Renal cortex interstitium (tissue), 11 donors: ENCODE results near the gene HSPE1. TPM values are rescaled to one million over a fixed set of nuclear protein-coding genes. Genes with fewer than 3 reads are reported as not detected.
"Not testable (repeated sequence)": the region's sequence is repeated elsewhere in the genome, so short reads cannot be mapped to it uniquely, and the experiment has no call there.

ENCODE experiments used
- DNase-seq, 11 donors: peaks; one replicate each; pipeline ENCODE4 v3.0.0-alpha.2; 2013; ENCODE audit warnings: low read depth in 9 of 11, low spot score in 4 of 11; ENCODE audit errors: extremely low read depth in 1 of 11
- polyA plus RNA-seq, 3 donors: library from polyadenylated mRNA; unstranded; fragments of 120-200 nt; gene quantifications; one replicate each; pipeline ENCODE4 v1.2.1, GENCODE V29; 2013; ENCODE audit not compliant: insufficient read length in 3 of 3

HSPE1 gene
- polyA plus RNA-seq, 3 donors: 214 to 298 (median 286) TPM

GRCh38 chr2:197480165-197481036, 19.8 kb upstream of the HSPE1 start:
- no peak for DNase-seq

DNA sequence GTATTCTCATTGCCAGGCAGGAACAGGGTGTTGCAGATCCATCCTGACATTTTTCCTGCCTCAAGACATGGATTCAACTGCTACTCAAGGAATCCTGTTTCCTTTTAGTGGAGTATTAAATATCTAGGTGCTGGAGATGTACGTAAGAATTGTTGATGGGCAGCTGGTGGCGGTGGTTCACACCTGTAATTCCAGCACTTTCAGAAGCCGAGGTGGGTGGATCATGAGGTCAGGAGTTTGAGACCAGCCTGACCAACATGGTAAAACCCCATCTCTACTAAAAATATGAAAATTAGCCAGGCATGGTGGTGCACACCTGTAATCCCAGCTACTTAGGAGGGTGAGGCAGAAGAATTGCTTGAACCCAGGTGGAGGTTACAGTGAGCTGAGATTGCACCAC, 15.9 kb upstream of the HSPE1 start:
- not testable (repeated sequence) for DNase-seq

DNA sequence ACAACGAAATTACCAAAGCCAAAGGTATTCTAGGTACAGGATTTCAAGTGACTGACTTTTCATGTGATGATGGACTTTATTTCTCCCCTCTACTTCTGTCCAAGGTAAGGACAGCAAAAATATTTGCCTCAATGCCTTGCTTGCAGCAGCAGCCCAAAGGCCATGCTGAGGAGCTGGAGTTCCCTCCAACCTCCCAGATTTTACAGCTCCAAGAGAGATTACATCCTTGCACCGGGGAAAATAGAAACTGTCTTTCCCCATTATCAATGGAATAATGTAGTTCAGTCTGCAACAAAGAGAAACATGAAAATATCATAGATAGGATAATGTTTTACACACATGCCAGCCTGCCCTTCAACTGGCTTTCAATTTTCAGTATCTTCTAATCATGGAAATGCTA, 14.0 kb upstream of the HSPE1 start:
- no peak for DNase-seq

DNA sequence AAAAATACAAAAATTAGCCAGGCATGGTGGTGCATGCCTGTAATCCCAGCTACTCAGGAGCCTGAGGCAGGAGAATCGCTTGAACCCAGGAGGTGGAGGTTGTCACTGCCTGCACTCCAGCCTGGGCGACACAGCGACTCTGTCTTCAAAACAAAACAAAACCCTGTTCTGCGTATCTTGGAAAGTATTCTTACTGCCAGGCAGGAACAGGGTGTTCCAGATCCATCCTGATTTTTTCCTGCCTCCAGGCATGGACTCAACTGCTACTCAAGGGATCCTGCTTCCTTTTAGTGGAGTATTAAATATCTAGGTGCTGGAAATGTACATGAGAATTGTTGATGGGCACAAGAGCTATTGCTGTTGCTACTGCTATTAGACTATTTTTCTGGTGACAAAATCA, 12.8 kb upstream of the HSPE1 start:
- no peak for DNase-seq

DNA sequence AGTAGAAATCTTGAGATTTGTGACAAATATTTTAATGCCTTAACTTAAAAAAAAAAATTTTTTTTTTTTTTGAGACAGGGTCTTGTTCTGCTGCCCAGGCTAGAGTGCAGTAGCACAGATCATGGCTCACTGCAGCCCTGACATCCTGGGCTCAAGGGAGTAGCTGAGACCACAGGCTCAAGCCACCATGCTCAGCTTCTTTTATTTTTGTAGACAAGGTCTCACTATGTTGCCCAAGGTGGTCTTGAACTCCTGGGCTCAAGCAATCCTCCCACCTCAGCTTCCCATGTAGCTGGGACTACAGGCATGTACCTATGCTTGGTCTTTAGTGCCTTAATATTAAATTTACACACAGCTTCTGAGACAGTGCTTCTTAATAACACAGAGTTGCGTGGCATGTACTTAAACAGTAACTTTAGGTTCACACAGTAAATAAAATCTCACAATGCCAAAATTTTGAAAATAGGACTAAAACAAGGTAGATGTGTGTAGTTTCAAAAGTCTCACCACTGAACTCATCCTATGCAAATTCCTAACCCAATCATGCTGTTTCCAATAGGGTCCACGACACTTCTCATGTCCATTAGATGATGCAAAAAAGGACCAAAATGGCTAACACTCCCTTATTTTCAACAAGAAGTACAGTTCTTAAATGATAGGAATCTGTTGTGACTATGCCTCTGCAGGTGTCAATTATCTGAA, 4.6 kb upstream of the HSPE1 start:
- no peak for DNase-seq

- no peak for DNase-seq
Measured at GRCh38 chr2:197496695-197497094, 3.5 kb upstream of the HSPE1 start.

GRCh38 chr2:197497326-197497725, 2.9 kb upstream of the HSPE1 start:
- DNase-seq: no peak

DNA sequence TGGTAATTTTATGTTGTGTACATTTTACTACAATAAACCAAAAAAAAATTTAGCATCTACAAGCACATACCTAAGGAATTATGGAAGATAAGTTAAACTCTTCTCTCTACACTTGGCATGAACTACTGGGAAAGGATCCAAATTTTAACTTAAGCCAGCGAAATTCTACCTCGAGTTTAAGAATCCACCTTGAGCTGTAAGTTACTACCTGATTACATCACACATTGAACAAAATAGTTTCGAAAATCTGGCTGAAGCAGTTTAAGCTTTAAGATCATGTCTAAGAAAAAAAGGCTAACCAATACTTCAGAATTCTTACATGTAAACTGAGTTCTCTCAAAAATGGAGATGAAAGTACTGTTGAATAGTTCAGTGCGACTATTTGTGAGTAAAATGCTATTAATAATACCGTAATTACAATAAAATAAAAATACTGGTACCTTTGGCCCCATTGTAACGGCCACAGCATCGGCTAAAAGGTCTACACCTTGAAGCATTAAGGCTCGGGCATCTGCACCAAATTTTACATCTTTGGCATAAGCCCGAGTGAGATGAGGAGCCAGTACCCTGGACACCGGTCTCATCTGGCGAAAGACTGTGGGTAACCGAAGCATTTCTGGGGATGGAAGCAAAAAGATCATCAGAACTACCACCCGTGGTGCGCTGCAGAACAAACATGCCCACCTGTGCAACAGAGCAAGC, 1.8 kb upstream of the HSPE1 start:
- DNase-seq: no peak

GRCh38 chr2:197498937-197499593, 1.1 kb upstream of the HSPE1 start:
- DNase-seq: peak in 9 of 11 donors; percentile 41 to 79 (median 61)

DNA sequence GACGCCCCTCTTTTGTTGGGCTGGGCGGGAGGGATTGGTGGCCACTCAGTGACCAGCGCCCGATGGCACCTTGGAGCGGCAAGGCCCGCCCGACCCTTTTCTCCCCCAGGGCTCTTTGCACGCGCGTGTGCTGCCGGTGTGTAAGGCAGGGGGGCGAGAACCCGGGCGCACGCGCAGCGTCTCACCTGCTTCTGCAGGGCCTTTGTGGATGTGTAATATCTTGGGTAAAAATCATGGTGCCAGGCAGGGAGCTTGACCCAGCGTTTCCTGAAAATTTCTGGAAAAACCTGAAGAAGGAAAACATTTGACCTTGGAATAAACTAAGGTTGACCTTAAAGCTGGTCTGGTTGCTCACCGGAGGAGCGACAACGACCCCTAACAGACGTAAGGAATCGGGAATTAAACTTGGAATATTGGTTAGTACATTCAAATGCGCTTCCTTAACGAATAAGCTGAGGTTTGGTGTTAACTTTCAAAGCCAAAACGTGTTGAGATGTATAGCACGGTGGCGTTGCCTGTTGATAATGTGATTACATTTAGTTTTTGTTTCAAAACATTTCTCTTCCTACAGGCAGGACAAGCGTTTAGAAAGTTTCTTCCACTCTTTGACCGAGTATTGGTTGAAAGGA, 438 bp downstream of the HSPE1 start:
- DNase-seq: peak in 4 of 11 donors; percentile 20 to 35 (median 25)

- no peak for DNase-seq
Measured at GRCh38 chr2:197502201-197502600, 2.0 kb downstream of the HSPE1 start.

DNA sequence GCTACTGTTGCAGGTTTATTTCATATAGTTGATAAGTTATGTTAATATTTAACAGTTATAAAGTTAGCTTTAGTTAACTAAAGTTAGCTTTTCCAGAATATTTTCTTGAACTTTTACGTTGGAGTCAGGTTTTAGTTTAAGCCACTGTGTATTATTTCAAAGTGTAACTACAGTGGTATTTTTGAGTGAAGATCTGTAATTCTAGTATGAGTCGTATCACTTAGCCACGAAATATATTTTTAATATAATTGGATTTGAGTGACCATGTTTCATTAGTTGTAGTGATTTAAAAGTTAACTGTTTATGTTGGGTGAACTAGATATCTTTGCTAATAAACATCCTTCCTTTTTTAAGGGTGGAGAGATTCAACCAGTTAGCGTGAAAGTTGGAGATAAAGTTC, 2.5 kb downstream of the HSPE1 start:
- DNase-seq: no peak

DNA sequence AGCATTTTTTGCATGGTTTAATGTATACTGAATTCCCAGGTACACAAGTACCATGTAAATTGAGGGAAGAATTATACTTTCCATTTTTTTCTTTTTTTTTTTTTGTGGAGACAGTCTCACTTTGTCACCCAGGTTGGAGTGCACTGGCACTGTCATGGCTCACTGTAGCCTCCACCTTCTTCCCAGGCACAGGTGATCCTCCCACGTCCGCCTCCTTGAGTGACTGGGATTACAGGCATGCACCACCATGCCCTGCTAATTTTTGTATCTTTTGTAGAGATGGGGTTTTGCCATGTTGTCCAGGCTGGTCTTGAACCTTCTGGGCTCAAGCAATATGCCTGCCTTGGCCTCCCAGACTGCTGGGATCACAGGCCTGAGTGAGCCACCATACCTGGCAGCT, 3.8 kb downstream of the HSPE1 start:
- DNase-seq: no peak

DNA sequence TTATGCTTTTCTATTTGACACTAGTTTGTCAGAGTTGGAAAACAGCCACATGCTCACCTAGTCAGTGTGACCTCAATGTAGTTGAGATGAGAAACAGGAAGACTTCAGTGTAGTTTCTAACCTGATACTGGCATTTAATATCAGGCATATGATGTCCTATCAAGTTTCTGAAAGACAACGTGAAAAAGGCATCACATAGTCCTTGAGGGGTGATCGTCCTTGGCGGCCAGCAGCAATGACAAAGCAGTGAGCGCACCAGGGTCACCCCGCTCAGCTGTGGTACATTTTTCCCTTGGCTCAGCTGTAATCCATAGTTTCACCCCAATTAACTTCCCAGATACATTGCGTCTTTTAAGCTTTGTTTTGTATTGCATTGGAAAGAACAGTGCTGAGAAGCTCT, 4.3 kb downstream of the HSPE1 start:
- no peak for DNase-seq

DNA sequence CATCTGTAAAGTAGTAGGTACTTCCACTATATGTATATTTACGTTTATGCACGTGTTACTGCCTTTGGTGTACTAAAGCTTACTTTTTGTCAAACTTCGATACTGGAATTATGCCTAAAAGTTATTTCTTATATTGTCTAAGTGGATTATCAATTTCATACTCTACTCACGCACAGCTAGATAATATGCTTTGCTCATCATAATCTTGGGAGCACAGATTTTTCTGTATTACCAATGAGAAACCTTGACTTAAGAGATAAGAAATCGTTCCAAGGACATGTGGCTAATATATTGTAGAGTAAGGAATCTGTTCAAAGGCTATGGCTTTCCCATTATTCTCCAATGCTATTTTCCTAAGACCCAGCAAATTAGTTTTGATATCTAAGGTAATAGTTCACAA, 6.5 kb downstream of the HSPE1 start:
- DNase-seq: no peak

- no peak for DNase-seq
Measured at GRCh38 chr2:197513915-197514314, 13.7 kb downstream of the HSPE1 start.

DNA sequence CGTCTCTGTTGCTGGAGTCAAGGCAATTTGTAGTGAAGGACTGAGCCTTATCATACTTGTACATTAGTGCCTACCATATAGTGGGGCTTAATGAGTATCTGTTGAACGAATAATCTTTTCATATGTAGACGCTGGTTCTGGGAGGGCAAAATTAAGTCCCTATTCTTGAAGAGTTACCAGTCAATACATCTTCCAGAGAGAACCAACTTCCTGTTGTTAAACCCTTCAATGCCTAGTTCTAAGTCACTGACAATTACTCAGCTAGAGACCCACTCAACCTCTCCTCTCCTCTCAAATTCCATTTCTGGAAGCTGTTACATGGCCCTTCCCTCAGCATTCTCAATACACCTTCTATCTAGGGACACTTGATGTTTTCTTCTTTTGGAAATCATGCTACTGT, 14.6 kb downstream of the HSPE1 start:
- no peak for DNase-seq

- DNase-seq: peak in 4 of 11 donors; percentile 20 to 27 (median 24)
Measured at GRCh38 chr2:197515315-197515738, 15.1 kb downstream of the HSPE1 start.
